GM18499 (cell line): Measurements from ENCODE around the gene ACACB.

Source experiments
- ATAC-seq: cut with Tn5 transposase; IDR thresholded peaks from one replicate; pipeline ENCODE4 v1.9.1; 2021; ENCODE audit warnings: moderate number of reproducible peaks; ENCODE audit not compliant: insufficient read depth, unreplicated experiment

ACACB gene

DNA sequence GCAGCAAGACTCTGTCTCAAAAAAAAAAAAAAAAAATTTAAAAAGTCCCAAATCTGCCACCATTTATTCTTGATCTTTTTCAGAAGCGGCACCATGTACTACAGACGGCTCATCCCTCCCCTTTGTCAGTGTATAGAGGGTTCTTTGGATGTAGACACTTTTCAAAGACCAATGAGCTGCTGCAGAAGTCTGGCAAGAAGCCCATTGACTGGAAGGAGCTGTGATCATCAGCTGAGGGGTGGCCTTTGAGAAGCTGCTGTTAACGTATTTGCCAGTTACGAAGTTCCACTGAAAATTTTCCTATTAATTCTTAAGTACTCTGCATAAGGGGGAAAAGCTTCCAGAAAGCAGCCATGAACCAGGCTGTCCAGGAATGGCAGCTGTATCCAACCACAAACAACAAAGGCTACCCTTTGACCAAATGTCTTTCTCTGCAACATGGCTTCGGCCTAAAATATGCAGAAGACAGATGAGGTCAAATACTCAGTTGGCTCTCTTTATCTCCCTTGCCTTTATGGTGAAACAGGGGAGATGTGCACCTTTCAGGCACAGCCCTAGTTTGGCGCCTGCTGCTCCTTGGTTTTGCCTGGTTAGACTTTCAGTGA, 6.5 kb upstream of the ACACB start:
- ATAC-seq: no peak

DNA sequence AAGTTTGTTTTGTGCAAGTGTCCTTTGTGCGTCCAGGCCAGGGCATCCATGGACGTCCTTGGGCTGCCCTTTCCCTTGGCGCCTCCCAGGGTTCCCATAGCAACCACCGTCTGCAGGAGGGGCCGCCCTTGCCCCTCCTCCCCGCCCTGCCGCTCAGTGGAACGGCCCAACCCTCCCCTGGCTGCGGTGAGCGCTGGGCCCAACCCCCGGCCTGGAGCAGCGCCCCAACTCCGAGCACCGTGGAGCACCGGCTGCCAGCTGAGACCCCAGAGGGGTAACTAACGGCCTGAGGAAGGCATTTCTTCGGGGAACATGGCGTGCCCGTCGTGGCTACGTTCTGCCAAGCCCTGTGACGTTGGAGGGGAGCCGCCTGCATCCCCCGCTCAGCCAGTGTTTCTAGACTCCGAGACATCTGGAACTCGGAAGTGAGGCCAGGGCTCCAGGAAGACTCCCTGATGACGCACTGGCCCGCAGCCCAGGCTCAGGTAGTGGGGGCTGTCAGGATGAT, 5.3 kb upstream of the ACACB start:
- ATAC-seq: no peak

DNA sequence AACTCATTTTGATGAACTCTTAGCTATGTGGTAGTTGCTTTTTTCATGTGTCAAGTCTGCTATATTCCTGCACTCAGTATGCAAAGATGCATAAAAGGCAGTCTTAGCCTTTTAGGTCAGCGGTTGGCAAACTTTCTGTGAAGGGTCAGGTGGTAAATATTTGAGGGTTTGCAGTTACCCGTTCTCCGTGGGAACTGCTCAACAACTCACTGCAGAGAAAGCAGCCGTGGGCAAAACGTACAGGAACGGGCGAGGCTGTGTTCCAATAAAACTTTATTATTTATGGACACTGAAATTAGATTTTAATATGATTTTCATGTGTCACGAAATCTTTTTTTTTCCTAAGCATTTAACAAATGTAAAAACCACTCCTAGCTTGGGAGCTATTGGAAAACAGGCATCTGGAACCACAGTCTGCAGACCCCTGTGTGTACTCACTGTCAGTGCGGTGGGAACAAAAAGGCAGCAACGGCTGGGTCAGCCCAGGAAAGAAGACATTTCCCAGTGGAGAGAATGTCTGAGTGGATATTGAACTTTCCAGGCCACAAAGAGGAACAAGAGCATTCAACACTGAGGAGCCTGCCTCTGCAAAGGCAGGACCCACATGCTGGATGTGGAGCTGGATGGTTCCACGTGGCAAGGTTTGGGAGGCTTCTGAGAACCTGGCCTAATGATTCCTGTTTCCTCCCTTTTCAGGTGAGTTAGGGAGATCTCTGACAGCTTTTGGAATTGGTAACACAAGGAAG, 3.5 kb upstream of the ACACB start:
- ATAC-seq: no peak

DNA sequence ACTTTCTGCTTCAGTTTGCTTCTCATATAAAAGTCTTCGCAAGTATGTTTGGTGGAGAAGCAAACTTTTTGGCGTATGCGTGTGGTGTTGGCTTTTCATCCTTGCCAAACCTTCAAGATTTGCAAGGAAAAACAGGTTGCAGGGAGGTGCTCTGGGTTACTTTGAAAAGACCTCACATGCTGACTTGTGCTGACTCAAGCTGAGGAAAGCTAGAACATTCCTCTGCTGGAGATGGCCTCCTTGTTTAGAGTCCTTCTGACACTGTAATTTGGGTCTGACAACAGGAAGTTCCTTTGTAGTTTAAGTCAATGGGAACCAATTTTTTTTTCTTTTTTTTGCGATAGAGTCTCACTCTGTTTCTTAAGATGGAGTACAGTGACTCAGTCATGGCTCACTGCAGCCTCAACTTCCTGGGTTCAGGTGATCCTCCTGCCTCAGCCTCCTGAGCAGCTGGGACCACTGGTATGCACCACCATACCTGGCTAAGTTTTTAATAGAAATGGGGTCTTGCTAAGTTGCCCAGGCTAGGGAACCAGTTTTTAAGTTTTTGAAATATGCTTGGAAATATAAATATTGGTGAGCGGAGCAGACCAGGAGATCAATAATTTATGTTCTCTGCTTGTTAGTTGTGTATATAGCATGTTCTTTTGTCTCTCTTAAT, 2.6 kb upstream of the ACACB start:
- ATAC-seq: no peak

DNA sequence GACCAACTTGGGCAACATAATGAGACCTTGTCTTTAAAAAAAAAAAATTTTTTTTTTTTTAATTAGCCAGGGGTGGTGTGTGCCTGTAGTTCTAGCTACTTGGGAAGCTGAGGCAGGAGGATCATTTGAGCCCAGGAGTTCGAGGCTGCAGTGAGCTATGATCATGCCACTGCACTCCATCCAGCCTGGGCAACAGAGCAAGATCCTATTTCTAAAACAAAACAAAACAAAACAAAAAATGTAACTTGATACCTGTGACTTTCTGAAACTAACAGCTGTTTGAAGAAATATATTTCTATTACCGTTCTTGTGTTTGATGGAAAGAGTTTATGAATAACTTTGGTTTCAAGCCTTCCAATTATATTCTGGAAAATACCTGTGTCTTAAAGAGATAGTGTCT, 1.7 kb upstream of the ACACB start:
- ATAC-seq: no peak

DNA sequence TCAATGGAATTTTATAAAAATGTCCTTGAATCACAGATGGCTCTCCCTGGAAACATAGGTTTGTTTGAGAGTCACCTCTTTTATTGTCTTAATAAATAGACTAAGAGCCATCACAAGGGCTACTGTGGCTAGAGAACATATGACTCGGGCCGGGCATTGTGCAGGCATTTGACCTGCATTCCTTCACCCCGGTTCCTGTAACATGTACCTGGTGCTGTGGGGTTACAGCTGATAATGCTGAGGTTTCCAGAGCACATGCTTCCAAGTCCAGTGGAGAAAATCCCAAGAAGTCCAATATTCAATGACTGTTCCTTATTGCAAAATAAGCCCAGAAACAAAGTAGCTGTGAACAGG, 1.0 kb upstream of the ACACB start:
- no peak for ATAC-seq

DNA sequence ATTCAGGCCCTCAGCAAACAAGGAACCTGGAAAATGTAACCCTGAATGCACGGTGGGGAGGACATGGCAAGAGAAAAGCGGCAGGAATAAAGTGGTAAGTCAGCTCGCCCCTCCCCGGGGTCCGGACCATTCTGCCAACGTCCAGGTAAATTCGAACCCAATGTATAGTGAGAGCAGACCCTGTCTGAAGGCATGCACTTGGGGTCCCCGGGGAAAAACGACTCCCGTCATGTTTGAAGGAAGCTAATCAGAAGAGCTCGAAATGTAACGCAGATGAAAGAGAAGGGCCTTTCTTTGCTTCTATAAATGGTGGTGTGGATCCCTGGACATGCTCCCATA, 193 bp downstream of the ACACB start:
- ATAC-seq: no peak

DNA sequence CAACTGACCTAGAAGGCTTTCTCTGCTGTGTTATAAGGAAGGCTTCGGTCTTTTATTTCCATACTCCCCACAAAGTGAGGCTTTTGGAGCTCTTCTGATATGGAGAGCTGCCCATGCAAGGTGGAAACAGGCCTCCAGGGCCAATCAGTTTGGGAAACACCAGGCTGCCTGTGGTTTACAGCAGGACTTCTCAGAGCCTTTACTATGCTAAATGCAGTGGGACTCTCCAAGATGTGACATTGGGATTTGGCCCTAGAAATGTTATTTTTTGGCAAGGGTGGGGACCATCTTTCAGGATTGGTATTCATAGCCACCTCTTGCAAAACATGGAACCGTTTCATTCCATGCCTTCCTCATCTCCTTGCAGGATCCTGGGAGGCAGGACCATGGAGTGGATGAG, 3.7 kb downstream of the ACACB start:
- ATAC-seq: no peak

DNA sequence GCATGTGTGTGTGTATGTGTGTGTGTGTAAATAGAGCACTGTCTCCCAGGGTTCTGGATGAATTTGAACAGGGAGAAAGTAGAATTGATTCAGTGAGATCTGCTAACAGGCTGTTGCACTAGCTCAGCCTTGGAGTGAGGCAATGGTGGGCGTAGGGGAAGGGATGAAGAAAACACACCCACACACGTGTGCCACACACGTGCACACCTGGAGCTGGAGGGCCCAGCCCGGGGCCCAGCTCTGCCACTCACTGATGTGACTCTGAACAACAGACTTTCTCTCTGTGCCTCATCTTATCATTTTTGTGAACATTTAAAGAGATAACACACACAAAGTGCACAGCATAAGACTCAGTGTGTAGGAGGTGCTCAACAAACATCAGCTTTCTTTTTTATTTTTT, 4.2 kb downstream of the ACACB start:
- ATAC-seq: no peak

DNA sequence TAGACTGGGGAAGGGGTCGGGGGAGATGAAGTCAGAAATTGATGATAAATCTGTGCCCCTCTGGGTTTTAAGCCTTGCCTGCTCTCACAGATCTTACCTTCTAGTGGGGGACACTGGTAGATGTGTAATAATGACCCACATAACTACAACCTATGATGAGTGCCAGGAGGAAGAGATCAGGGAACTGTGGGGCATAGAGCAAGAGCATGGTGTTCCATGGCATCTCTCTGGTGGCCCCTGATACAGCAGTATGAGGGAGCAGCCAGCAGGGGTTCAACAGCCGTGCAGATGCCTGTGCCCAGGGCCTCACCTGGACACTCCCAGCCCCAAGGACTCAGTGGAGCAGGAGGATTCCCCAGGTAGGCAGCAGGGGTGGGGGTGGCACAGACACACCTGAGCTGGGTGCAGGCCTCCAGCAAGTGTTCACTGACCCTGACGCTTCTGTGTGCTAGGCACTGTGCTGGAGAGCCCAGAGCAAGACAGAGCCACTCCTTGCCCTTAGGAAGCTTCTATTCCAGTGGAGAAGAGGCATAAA, 5.0 kb downstream of the ACACB start:
- ATAC-seq: no peak

DNA sequence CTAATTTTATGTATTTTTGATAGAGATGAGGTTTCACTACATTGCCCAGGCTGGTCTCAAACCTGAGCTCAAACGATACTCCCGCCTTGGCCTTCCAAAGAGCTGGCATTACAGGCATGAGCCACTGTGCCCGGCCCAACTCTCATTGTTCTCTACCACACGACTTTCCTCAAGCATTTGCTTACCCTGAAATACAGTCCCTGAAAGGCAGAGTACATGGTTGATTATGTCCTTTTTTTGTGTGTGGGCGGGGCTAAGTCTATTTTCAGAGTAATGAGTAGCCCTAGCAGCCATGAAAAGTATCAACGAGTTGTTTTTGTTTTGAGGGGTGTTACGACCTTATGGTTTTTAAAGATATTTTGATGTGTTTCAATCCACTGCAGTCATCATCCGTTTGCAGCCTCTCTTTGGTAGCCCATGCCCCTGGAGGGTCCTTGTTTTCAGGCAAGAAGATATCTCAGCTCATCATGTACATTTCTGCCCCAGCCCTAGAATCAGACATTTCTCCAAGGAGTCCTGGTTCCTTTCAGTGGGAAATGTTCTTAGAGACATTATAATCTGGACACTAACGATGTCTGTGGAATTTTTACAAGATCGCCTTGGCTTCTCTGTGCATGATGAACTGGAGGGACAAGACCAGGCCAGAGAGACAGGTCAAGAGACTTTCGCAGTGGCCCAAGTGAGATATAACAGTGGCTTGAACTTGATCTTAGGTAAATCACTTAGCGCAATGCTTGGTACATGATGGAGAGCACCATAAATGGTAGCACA, 8.7 kb downstream of the ACACB start:
- no peak for ATAC-seq

DNA sequence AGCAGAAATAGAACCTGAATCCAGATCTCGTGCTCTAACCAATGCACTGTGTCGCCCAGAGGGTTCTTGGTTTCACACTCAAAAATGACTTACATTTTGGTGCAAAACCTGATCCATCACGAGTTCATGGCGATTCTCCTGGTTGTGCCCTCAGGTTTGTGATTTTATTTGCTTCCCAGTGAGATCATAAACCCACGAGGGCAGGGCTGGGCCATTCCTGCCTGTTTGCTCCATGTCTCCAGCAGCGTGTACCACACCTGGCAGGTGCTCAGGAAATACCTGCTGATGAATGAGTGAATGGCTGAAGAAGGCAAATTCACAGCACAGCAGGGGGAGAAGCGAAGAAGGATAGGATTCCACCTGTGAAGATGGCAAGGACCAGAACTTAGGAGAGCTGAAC, 9.4 kb downstream of the ACACB start:
- no peak for ATAC-seq

DNA sequence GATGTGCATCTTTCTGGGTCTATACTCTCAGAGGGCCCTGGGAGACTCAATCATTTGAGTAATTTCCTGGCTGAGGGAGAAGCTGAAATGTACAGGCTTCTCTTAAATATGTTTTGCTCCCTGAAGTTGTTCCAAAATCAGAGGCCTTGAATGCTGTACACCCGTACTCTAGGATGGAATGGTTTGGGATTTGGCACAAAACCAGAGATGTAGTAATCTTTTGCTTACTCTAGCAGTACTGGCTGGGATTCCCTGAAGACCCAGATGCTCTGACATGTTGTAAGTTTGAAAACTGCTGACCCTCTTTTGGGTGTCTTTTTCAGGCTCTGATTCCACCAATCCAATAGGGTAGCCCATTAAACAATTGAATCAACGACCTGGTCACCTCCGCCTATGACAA, 10.4 kb downstream of the ACACB start:
- ATAC-seq: no peak

DNA sequence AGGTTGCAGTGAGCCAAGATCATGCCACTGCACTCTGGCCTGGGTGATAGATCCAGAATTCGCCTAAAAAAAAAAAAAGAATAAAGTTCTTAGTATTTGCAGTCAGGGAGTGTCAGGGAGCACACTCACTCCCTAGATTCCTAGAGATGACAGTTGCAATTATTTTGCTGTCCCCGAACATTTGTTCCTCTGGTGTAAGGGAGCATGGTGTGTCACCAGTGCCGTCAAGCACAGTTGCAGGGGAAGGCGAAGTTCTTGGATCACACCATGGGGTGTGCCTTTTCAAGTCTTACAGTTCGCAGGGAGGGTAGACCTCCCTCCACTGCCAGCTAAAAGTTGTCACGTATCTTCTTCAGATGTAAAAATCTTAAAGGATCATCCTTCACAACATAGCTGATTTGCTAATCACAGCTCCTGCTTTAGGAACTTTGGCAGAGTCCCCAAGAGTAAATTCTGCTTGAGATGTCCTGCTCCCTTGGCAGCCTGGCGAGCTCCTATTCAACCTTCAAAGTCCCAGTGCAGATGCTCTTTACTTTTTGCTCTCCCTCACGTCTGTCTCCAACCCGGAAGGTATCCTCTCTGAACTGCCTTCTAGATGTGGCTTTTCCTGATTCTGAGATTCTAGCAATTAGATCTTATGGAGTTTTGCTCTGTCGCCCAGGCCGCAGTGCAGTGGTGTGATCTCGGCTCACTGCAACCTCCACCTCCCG, 11.3 kb downstream of the ACACB start:
- no peak for ATAC-seq

DNA sequence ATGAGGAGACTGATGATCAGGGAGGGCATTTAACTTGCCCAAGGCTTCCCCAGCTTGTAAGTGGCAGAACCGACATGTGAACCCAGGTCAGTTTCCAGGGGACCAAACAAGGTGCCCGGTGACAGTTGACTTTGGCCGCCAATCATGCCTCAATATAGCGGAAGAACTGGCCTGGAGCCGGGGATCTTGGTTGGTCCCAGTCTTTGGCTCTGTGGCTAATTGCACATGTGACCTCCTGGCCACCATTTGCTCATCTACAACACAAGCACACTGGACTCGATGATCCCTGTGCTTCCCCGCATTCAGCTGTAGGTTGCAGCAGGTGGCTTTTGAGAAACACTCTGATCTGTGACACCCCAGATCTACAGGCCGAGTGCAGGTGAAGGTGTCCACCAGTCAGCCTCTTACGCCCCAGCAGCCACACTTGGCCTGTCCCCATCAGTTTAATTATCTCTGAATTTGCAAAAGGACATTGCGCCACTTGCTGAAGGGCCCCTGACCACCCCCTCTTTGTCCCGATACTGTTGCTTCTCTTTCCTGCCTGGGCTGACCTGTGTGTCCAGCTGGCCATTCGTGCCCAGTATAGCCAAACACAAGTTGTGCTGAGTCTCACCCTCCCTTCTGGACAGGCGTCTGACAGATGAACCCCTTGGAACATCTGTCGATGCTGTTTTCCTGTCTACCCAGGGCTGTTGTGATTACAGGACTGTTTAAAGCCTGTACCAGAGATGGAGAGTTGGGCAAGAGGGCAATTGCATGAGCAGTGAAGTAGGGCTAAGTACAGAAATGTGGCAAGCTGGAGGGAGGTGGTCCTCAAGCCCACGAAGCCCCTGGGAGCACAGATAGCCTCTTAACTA, 14.1 kb downstream of the ACACB start:
- ATAC-seq: no peak

DNA sequence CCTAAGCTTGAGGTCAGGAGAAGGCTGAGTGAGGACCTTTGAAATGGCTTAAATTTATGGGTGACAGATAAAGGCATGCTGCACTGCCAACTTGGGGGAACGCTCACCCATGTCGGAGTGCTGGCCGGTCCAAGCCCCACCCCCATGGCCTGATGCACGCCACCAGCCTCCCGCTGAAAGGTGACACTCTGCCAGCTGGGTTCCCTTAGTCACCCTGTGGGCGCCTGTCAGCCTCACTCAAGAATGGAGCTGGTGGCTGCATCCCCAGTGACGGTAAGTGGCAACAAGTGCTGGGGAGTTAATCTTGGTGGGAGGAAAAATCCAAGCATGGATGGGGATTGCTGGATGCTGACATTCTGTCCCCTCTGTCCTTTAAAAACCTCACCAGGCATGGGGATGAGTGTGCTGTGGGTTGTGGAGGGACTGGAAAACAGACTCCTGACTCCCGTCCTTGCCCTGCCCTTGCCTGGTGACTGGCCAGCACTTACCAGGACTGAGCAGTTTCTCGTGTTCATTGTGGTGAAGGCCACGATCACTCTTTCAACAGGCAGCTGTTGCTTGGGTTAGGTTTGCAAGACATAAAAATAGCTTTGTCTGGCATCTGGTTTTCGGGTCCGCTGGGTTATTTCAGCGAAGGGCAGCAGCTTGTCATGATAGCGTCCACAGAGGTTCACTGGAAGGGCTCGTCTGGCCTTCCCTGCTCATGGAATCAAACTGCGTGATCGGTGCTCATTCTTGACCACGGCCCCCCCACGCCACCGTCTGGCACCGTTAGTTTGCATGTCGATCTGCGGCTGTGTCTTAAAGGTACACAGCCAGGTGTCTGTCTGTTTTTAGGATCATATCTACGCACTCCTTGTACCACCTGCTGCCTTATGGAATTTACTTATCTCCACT, 15.0 kb downstream of the ACACB start:
- no peak for ATAC-seq

DNA sequence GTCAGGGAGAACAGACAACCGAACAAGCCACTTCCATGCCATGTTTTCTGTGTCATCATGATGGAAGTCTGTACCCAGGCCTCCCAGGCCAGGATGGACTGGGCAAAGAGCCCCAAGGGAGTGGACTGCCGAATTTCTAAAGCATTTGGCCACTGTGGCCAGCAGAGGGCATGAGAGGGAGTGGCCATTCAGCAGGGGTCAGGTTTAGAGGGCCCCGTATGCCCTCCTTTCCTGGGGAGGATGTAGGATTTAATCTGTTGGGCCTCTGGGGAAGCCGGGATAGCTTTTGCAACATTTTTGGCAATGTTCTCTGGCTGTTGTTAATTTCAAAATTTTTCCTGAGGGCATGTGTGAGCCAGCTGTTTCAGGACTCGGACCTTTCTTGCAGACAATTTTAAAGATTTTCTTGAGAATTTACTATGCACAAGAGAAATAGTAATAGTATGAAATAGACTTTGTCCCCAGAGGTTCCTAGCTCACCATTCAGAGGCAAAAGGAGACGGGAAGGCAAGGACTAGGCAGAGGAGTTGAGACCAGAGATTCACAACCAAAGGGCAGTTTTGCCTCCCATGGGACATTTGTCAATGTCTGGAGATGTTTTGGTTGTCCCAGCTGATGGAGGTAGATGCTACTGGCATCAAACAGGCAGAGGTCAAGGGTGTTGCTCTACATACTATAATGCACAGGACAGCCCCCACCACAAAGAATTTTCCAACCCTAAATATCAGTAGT, 18.0 kb downstream of the ACACB start:
- ATAC-seq: no peak

DNA sequence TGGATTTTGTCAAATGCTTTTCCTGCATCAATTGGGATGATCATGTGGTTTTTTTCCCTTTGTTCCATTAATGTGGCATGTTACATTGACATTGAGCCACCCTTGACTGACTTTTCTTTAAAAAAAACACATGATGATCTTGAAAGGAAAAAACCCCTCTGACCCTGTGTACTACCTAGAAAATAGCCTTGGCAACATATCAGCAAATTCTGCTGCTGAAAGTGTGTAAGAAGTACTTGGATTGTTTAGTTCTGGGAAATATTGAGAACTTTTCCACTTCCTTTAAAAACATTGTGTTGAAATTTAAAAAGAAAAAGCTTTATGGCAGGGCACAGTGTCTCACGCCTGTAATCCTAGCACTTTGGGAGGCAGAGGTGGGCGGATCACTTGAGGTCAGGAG, 20.7 kb downstream of the ACACB start:
- ATAC-seq: no peak
